Measurements from ENCODE around the gene TAMALIN.
"Not testable (repeated sequence)": the region's sequence is repeated elsewhere in the genome, so short reads cannot be mapped to it uniquely, and the experiment has no call there.

The TAMALIN gene

DNA sequence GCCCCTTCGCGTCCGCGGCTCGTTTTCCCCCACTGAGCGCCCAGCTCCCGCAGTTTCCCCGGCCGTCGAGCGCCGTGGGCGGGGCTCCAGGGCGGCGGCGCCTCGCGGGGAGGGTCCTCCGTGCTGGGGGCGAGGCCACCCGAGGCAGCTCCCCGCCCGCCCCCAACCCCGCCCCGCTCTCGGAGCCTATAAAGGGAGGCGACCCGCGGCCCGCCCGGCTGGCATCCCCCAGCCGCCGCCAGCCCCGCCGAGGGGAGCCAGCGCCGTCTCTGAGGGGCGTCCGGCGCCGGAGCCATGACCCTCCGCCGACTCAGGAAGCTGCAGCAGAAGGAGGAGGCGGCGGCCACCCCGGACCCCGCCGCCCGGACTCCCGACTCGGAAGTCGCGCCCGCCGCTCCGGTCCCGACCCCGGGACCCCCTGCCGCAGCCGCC, at the start of gene TAMALIN:
Gene TAMALIN, plus strand, starts transcription at position 221 of the 432 bp plus-strand sequence. Its CDS starts 74 bp downstream, at position 295.
- DNase-seq = peak; percentile 66

DNA sequence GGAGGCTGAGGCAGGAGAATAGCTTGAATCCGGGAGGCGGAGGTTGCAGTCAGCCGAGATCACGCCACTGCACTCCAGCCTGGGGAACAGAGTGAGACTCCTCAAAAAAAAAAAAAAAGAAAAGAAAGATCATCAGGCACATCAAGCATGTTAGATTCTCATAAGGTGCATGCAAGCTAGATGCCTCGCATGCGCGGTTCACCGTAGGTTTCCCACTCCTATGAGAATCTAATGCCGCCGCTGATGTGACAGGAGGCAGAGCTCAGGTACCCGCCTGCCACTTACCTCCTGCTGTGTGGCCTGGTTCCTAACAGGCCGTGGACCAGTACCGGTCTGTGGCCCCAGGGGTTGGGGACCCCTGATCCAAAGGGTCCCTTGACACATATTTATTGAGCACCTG, 48.2 kb upstream of the TAMALIN start:
- no peak for DNase-seq

DNA sequence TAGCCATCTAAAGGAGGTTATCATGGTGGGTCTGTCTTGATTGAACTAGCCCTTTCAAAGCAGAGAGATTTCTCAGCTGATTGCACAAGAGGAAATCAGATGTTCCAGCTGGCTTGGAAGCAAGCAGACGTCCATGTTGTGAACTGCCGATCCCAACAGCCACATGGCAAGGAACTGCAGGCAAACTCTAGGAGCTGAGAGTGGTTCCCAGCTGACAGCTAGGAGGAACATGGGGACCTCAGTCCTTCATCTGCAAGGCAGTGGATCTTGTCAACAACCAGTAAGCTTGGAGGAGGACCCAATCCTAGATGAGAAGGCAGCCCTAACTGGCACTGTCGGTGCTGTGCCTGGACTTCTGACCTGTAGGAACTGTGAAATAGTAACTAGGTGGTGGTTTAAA, 47.5 kb upstream of the TAMALIN start:
- no peak for DNase-seq

DNA sequence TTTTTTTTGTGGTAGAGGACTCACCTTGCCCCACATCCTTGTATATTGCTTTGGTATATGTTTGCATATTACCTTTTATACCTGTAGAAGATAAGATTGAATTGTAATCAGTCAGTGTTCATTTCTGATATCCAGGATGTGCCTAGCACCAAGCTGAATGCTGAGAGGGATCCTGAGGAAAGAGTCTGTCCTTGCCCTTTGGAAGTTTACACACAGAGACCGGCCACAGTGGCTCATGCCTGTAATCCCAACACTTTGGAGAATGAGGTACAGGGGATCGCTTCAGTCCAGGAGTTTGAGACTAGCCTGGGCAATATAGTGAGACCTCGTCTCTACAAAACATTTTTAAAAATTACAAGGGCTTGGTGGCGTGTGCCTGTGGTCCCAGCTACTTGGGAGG, 46.8 kb upstream of the TAMALIN start:
- no peak for DNase-seq

DNA sequence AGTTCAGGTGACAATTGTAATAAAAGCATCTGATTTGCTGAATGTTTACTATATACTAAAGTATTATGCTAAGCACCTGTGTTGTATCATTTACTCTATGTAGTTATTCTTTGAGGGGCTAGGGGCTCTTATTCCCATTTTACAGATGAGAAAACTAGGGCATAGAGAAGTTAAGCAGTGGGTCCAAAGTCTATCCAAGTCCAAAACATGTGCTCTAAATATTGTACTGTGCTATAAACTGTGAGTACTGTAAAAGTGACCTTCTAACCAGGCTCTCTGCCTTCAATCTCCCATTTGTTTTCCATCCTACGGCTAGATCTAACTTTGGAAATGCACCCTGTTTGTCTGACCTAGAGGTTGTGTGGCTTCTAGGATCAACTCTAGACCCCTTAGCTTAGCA, 46.3 kb upstream of the TAMALIN start:
- no peak for DNase-seq

DNA sequence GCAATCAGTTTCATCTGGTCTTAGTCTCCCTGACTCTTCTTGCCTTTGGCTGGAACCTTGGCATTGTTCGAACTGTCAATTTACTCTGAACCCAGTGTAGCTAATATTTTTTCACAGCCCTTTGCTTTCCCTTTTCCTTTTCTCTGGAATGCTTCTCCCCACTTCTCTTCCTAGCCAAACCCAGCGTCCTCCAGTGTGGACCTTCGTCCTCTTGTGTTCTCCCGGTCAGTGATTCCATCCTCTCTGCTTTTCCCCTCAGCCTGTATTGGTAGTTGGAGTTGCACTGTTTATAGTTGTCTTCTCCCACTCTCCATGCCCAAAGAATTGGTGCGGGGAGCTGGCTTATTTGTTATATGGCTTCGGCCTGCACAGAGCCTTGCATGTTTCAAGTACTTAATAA, 45.9 kb upstream of the TAMALIN start:
- no peak for DNase-seq

DNA sequence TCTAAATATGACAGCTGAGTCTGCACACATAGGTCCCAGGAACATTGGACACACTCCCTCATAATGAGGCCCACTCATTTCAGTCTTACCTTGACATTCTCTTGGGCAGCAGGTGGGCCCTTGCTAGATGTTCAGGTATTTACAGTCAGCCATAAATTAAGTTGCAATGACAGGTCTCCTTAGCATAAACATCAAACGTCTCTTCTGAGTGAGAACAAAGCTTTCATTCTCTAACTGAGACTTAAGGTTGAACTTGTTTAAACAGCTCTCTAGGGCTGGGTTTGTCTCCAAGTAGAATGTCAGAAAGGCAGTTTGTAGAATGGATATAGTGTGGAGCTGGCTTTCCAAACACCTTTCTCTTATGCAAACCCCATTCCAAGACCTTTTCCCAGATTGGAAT, 44.9 kb upstream of the TAMALIN start:
- DNase-seq = no peak

DNA sequence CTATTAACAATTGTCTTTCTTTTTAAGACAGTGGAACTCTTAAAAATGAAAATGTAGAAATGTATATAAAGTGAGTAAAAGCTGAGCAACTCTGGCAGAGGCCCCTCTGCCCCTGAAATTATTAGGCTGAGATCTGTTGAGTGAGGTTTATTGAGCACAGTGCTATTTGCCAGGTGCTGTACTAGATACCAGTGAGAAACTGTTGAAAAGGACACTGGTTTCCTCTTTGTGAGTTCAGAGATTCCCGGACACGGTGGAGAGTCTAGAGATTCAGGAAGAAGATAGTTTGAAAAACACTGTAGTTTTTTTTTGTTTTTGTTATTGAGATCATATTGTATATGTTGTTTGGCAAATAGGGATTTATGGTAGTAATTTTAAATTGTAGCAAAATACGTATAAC, 44.0 kb upstream of the TAMALIN start:
- no peak for DNase-seq

DNA sequence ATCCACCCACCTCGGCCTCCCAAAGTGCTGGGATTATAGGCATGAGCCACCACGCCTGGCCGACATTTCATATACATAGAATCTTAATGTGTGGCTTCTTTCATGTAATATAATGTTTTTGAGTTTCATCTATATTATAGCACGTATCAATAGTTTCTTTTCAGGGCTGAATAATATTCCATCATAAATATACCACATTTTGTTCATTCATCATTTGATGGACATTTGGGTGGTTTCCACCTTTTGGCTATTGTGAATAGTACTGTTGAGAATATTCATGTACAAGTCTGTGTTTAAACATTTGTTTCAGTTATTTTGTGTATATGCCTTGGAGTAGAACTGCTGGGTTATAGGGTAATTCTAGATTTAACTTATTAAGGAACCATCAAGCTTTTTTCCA, 43.3 kb upstream of the TAMALIN start:
- DNase-seq = no peak

DNA sequence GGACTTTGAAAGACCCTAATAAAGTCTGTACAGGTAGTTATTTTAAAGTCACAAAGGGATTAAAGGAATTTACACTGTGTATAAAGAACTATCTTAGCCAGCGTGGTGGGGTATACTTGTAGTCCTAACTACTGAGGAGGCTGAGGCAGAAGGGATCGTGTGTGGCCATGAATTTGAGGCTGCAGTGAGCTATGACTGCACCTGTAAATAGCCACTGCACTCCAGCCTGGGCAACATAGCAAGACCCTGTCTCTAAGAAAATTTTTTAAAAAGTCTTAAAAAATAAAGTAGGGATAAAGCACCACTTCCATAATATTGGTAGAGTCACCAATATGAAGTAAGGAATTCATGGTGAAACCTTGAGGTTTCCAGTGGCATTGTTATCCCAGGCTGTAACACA, 37.1 kb upstream of the TAMALIN start:
- DNase-seq = no peak

DNA sequence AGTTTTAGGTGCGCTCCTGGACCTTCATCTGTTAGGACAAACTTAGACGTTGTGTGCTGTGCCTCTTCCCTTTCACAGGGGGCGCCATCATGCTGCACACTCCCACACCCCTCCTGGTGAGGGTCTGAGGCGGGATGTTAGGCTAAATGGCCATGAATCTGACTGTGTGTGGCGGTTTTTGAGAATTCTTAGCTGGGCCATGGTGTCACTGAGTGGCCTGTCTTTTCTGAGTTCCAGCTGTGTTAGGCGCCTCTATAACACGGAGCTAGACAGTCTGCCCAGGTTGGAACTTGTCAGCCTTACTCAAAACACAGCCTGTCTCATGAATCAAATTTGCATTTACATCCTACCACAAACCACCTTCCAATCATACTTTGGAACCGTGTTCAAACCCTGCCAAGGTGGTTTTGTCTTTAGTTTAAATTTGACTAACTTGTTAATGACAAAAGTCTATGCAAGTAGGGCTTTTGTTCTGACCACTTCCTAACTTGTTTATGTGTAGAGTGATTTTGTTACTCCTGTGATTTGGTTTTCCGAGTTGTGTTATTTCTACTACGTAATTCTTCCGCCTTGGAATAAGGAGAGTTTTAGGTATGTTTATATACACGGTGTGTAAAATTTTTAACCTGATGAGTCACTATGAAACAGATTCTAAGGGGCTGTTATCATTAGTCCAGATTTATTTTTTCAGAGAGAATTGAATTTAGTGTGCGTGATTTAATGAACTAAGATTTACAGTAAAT, 35.7 kb upstream of the TAMALIN start:
- DNase-seq = no peak

DNA sequence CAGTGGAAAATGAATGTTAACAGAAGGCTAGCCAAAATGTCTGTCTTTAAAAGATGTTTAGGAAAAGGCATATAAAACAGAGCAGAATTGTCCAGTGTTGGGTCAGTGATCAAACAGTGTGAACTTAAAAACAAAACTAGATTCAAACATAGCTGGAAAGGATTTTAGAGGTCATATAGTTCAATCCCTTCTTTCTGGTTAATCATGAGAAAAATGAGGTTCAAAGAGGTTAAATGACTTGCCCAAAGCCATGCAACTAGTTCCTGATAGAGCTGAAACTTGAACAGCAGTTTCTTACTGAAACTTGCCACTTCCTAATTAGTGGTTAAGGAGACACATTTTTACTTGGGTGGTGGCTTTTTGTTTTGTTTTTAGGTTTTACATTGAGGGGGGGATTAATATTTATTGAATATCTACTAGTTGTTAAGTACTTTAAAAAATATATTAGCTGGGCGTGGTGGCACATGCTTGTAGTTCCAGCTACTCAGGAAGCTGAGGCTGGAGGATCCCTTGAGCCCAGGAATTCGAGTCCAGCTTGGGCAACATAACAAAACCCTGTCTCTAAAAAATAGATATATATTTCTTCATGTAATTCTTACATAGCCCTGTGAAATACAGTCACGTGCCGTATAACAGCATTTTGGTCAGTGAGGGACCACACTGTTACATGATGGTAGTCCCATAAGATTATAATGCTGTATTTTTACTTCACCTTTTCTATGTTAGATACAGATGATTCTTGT, 34.9 kb upstream of the TAMALIN start:
- DNase-seq = peak; percentile 77

DNA sequence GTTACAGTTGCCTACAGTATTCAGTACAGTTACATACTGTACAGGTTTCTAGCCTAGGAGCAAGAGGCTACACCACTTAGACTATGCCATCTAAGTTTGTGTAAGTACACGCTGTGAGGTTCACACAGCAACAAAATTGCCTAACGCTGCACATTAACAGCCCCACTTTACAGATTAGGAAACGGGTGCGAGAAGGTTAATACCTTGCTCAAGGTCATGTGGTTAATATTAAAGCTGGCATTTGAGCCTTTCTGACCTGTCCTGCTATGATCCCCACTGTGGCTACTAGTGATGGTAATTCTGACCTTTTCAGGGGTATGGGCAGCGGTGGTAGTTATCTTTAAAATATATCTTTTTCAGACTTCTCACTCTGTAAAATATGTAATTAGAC, 34.3 kb upstream of the TAMALIN start:
- DNase-seq = no peak

DNA sequence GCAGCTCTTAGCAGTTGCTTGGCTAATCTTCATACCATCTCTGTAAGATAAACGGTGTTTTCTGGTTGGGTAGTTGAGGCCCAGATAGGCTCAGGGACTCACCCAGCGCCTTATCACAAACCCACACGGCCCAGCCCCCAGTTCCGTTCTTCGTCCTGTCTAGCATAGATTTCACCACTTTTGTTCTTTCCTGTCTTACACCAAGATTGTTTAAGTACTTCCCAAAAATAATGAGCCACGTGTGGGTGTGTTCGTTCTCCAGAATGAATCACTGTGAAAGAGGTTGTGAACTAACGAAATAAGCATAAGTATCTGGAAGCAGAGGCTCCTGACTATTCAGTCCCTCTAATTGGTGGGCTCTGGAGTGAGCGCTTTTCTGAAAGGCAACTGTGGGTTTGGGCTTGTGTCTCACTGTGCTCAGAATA, 33.9 kb upstream of the TAMALIN start:
- peak; percentile 96 for DNase-seq

DNA sequence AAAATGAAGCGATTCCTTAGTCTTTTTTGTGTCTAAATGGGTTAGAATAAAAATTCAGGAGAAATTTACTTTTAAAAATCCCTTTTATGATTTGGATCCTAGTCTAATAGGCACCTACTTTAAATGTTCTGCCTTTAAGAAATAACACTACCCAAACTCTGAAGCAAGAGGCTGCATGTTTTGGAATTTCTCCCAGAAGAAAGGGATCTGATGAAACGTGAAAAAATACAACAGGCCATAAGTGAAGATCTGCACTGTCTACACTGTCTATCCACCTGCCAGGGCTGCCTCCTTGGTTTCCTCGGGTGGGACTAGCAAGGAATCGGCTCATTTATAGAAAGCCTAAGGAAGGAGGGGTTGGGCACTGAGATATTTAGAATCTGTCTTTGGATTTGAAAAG, 33.2 kb upstream of the TAMALIN start:
- DNase-seq = no peak

DNA sequence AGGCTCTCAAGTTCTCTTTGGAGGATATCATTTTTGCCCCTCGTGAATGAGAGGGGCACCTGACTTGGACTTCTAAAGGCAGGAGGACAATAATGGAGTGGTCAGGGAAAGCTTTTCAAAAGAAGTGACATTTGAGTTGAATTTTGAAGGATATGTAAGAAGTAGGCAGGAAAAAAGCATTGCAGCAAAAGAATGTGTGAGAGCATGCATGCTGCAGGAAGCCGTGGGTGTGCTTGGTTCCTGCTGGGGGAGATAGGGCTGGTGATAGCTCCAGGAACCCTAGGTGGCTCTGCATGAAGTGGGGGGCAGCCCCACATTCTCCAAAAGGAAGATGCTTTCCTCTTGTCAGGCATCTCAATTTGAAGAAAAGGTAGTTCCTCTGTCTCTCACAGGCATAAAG, 32.1 kb upstream of the TAMALIN start:
- DNase-seq = peak; percentile 41

DNA sequence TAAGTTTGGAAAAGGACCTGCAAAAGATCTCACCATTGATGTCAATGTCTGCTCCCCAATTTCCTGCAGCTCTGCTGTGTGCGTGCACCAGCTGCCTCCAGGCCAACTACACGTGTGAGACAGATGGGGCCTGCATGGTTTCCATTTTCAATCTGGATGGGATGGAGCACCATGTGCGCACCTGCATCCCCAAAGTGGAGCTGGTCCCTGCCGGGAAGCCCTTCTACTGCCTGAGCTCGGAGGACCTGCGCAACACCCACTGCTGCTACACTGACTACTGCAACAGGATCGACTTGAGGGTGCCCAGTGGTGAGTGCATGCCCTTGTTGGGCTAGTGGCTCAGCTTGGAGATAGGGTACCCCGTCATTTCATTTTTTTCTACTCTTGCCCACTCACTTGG, 31.6 kb upstream of the TAMALIN start:
- DNase-seq = no peak

DNA sequence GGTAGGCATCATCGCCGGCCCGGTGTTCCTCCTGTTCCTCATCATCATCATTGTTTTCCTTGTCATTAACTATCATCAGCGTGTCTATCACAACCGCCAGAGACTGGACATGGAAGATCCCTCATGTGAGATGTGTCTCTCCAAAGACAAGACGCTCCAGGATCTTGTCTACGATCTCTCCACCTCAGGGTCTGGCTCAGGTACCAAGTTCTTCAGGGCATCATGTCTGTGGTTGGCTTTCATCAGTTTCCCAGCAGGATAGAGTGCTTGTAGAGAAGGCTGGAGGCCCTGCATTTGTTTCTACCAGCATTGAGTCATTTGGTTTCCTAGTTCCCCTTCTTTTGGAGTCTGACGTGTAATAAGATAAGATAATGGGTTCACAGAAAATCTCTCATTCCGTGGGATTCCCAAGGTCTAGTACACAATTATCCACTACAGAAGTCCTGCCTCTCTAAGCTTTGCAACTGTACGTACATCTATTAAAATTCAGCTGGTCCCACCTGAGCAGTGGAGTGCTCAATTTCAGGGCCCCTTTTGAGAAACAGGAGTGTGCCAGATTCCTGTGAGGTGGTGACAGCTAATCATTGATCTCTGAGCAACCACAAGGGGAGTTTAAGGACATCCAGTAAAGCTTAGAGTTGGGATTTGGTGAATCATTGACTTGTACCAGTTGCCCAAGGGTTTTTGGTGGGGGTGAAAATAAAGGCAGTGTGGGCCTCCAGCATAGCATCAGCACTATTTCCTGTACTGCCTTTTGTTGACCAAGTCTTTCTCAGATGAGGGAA, 30.2 kb upstream of the TAMALIN start:
- peak; percentile 77 for DNase-seq

DNA sequence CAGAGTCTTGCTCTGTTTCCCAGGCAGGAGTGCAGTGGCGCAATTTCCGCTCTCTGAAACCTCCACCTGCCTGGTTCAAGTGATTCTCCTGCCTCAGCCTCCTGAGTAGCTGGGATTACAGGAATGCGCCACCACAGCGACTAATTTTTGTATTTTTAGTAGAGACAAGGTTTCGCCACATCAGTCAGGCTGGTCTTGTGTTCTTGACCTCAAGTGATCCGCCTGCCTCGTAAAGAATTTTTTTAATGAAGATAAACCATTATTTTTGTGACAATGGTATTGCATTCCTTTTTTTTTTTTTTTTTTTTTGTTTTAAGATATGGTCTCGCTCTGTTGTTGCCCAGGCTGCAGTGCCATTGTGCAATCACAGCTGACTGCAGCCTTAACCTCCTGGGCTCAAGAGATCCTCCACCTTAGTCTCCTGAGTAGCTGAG, 29.4 kb upstream of the TAMALIN start:
- DNase-seq = no peak

DNA sequence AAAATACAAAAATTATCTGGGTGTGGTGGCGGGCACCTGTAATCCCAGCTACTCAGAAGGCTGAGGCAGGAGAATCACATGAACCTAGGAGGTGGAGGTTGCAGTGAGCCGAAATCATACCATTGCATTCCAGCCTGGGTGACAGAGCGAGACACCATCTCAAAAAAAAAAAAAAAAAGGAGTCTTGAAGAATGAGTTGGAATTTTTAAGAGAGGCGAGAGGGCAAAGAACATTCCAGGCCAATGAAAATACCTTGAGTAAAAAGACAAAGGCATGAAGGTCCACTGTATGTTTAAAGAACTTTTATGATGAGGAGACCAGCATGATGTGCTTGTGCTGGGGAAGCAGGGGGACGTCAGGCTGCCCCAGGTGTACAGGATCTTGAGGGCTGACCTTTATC, 27.4 kb upstream of the TAMALIN start:
- not testable (repeated sequence) for DNase-seq

DNA sequence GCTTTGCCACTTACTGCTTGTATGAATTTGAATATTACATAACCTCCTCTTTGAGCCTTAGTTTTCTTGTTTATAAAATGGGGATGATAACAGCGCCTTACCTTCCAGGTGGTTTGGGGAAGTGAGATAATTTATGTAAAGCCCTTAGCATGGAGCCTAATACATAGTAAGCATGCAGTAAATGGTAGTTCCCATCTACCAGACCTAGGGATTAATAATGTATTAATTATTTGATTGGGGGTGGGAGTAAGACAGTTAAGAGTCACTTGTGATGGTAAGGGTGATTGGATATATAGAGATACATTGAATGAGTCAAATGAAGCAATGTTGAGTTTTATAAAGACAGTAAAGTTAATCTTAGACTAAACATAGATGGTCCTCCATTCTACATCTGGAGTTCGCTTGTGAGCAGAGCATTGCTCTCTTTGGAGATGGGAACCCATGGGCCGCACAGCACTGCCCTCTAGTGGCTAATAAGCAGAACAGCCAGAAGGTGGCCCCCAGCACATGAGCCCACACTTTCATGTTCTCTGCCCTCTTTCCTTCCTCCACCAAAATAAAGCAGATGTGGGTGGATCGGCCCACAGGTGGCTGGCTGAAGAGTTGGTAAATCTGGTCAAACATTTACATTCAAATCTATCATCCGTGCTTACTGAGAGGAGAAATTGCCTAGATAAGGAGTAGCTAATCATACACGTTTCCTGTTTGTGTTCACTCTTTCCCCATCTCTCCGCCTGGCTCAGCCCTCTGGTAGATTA, 26.5 kb upstream of the TAMALIN start:
- peak; percentile 85 for DNase-seq

DNA sequence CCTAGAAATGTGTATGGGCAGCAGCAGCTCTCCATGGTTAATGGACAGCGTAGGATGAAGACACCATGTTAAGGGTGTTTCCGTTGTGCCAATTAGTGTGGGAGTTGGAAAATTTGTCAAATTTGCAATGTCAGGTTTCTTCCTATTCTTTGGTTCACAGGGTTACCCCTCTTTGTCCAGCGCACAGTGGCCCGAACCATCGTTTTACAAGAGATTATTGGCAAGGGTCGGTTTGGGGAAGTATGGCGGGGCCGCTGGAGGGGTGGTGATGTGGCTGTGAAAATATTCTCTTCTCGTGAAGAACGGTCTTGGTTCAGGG, 26.0 kb upstream of the TAMALIN start:
- DNase-seq = no peak

DNA sequence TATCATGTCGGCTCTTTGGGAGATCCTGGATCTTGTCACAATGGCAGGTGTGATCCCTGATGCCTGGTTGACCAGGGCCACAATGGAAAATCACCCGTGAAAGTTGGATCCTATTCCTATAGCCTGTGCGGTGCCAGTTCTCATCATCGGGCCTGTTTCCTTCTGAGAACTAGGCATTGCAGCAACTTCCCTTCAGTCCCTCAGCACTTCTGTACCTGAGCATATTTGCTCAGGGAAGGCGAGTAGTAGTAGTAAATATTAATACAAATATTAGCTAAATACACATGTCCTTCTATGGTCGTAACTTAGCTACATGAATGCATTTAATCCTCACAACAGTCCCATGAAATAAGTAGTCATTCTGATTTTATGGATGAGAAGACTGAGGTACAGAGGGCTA, 22.1 kb upstream of the TAMALIN start:
- no peak for DNase-seq
